Left lung (tissue), 10 donors: ENCODE measurements around the gene CCNG1. TPM values are rescaled to one million over a fixed set of nuclear protein-coding genes. Genes with fewer than 3 reads are reported as not detected.

Source experiments
- ATAC-seq: fragments of 200-7000 bp; cut with Tn5 transposase; one replicate; pipeline ENCODE4 v1.9.1; 2020; ENCODE audit warnings: moderate library complexity
- DNase-seq, 4 donors: peaks; one replicate each; pipeline ENCODE4 v3.0.0-alpha.2; 2013 to 2020
- H3K27ac ChIP-seq, 2 donors: fragments of 200-600 bp; sonication (generic) in 1 of 2; one replicate each; pipeline versions ENCODE4 v1.5.0 to v1.8.0; 2020 to 2021
- H3K27me3 ChIP-seq, 2 donors: fragments of 200-600 bp; sonication (generic) in 1 of 2; one replicate each; pipeline versions ENCODE4 v1.5.0 to v1.8.0; 2020 to 2021
- H3K36me3 ChIP-seq, 2 donors: fragments of 200-600 bp; sonication (generic) in 1 of 2; one replicate each; pipeline versions ENCODE4 v1.5.0 to v1.8.0; 2020 to 2021
- H3K4me1 ChIP-seq, 2 donors: fragments of 200-600 bp; one replicate each; pipeline ENCODE4 v1.8.0; 2021
- H3K4me3 ChIP-seq, 2 donors: fragments of 200-600 bp; sonication (generic) in 1 of 2; one replicate each; pipeline versions ENCODE4 v1.5.0 to v1.8.0; 2020 to 2021; ENCODE audit warnings: mild to moderate bottlenecking in 1 of 2
- H3K9me3 ChIP-seq, 2 donors: fragments of 200-600 bp; sonication (generic) in 1 of 2; one replicate each; pipeline versions ENCODE4 v1.5.0 to v1.8.0; 2020 to 2021
- CTCF ChIP-seq, 2 donors: fragments of 200-600 bp; sonication (generic) in 1 of 2; IDR thresholded peaks; one replicate each; pipeline versions ENCODE4 v1.5.0 to v1.8.0; 2021; ENCODE audit warnings: antibody characterized with exemption in 2 of 2
- intact Hi-C, 2 donors: fragments of 100-400 bp; cut with DNase I; formaldehyde crosslinking; loops; one replicate each; pipeline versions ENCODE4 v1.11.2 to v1.14.2; 2022
- polyA plus RNA-seq, 6 donors: library from polyadenylated mRNA; unstranded; fragments of 120-200 nt; gene quantifications; one replicate each; pipeline ENCODE4 v1.2.1, GENCODE V29; 2013; ENCODE audit not compliant: insufficient read length in 6 of 6
- total RNA-seq, 2 donors: library from RNA; stranded (reverse); fragmentation: NEBNext Ultra II Directional; extraction: Animal tissue kit (Norgen Biotek cat#: 25700); gene quantifications; one replicate each; pipeline ENCODE4 v1.2.1, GENCODE V29; 2021
- donor health status: DM: no; HTN: yes; CAD: no.
- donor health status: DM: no; HTN: no; CAD: no.

CCNG1 gene
- total and polyA plus RNA-seq, 8 donors, result 76.0 to 173 (median 145) TPM

GRCh38 chr5:163432544-163432943 is 4.9 kb upstream of the CCNG1 start:
- Histone ChIP-seq H3K9me3 (no peaks in the 10 kb centered on the region), H3K27me3 (no peaks in the 10 kb centered on the region), H3K4me1 (no peaks in the 10 kb centered on the region), H3K36me3 (no peaks in the 10 kb centered on the region), H3K4me3 (no peak overlapping the region), H3K27ac (no peak overlapping the region)
- intact Hi-C loops, result no loop called here
- TF ChIP-seq CTCF (IDR thresholded peaks at IDR 0.05), result no peak
- ATAC-seq, result no peak
- DNase-seq, result no peak

GRCh38 chr5:163433271-163433670 is 4.1 kb upstream of the CCNG1 start:
- H3K4me1 ChIP-seq, result peaks cover under 1 to 5% of the 10 kb centered on the region in 2 donors
- no peak for TF ChIP-seq CTCF (IDR thresholded peaks at IDR 0.05)
- no peak overlapping the region for H3K27ac ChIP-seq
- no peak overlapping the region for H3K4me3 ChIP-seq
- ATAC-seq, result no peak
- no peaks in the 10 kb centered on the region for H3K9me3 ChIP-seq
- no peaks in the 10 kb centered on the region for H3K36me3 ChIP-seq
- H3K27me3 ChIP-seq, result no peaks in the 10 kb centered on the region
- intact Hi-C loops, result no loop called here
- no peak for DNase-seq

- ATAC-seq, result no peak
- Histone ChIP-seq H3K9me3 (no peaks in the 10 kb centered on the region), H3K27me3 (no peaks in the 10 kb centered on the region), H3K4me1 (peaks cover 11 to 16% of the 10 kb centered on the region in 2 donors), H3K36me3 (no peaks in the 10 kb centered on the region), H3K27ac (no peak overlapping the region), H3K4me3 (no peak overlapping the region)
- intact Hi-C loops, result no loop called here
- no peak for TF ChIP-seq CTCF (IDR thresholded peaks at IDR 0.05)
- DNase-seq, result no peak
These were observed 3.0 kb upstream of the CCNG1 start for GRCh38 chr5:163434401-163434866.

- peaks cover 0 to 11% of the 10 kb centered on the region in 2 donors for H3K36me3 ChIP-seq
- no peaks in the 10 kb centered on the region for H3K9me3 ChIP-seq
- DNase-seq, result no peak
- intact Hi-C loops, result no loop called here
- TF ChIP-seq CTCF (IDR thresholded peaks at IDR 0.05), result no peak
- no peak overlapping the region for H3K4me3 ChIP-seq
- no peaks in the 10 kb centered on the region for H3K27me3 ChIP-seq
- H3K27ac ChIP-seq, result peak overlapping the region in 1 of 2 donors; percentile 82
- no peak for ATAC-seq
- peaks cover 11 to 28% of the 10 kb centered on the region in 2 donors for H3K4me1 ChIP-seq
These were observed 880 bp upstream of the CCNG1 start for GRCh38 chr5:163436515-163436914.

GRCh38 chr5:163437011-163437308 is 435 bp upstream of the CCNG1 start:
- Histone ChIP-seq H3K36me3 (peaks cover 0 to 16% of the 10 kb centered on the region in 2 donors), H3K9me3 (no peaks in the 10 kb centered on the region), H3K27me3 (no peaks in the 10 kb centered on the region), H3K27ac (peak overlapping the region; percentile 82), H3K4me3 (peak overlapping the region; percentile 92 to 93), H3K4me1 (peaks cover 11 to 28% of the 10 kb centered on the region in 2 donors)
- DNase-seq (no peak), ATAC-seq (no peak)
- intact Hi-C loops, result no loop called here
- TF ChIP-seq CTCF (IDR thresholded peaks at IDR 0.05), result no peak
